H1 (cell line): ENCODE data around the gene GJD2. TPM values are rescaled to one million over a fixed set of nuclear protein-coding genes. Genes with fewer than 3 reads are reported as not detected.

Experiments
- CTCF ChIA-PET: fragments of 300-600 bp; sonication (Branson Sonifier 250); formaldehyde crosslinking; loops from one replicate; lab custom pipeline; 2021; ENCODE audit not compliant: partially characterized antibody; lab: Charles Lee
- POLR2A ChIA-PET: fragments of 300-600 bp; sonication (Branson Sonifier 250); formaldehyde crosslinking; loops from one replicate; lab custom pipeline; 2021; ENCODE audit warnings: inconsistent platforms; ENCODE audit not compliant: partially characterized antibody; lab: Charles Lee
- DNase-seq, 2 experiments: peaks; one replicate each; pipeline versions ENCODE4 v3.0.0 to v3.0.0-alpha.2; 2010 to 2022; ENCODE audit warnings: low spot score in 2 of 2, low read depth in 1 of 2, mixed read lengths in 1 of 2
- FAIRE-seq: peaks from 2 replicates; lab custom pipeline; 2011; peaks lifted over from hg19 to GRCh38; lab: Jason Lieb, UNC
- H2AFZ ChIP-seq: 2 replicates; pipeline ENCODE4 v1.8.1; 2012; ENCODE audit warnings: low read length, inconsistent platforms
- H2AK5ac ChIP-seq: 2 replicates; pipeline ENCODE4 v1.6.1; 2013; ENCODE audit warnings: low read depth, low read length
- H2BK120ac ChIP-seq: replicated peaks from 2 replicates; pipeline ENCODE3; 2013; ENCODE audit warnings: low read depth, low read length, inconsistent platforms
- H2BK12ac ChIP-seq: 2 replicates; pipeline ENCODE4 v1.6.1; 2013; ENCODE audit warnings: low read depth, low read length
- H2BK15ac ChIP-seq: 2 replicates; pipeline ENCODE4 v1.6.1; 2013; ENCODE audit warnings: low read length
- H2BK20ac ChIP-seq: 2 replicates; pipeline ENCODE4 v1.6.1; 2013; ENCODE audit warnings: low read length
- H2BK5ac ChIP-seq: 2 replicates; pipeline ENCODE4 v1.6.1; 2013; ENCODE audit warnings: low read depth, low read length
- H3K14ac ChIP-seq: 2 replicates; pipeline ENCODE4 v1.6.1; 2013; ENCODE audit warnings: inconsistent platforms; ENCODE audit not compliant: insufficient read length
- H3K18ac ChIP-seq: 2 replicates; pipeline ENCODE4 v1.6.1; 2013; ENCODE audit warnings: low read length; ENCODE audit errors: extremely low read depth
- H3K23ac ChIP-seq: 2 replicates; pipeline ENCODE4 v1.6.1; 2013; ENCODE audit warnings: inconsistent platforms; ENCODE audit not compliant: insufficient read length
- H3K23me2 ChIP-seq: 2 replicates; pipeline ENCODE4 v1.6.1; 2013; ENCODE audit warnings: low read depth, low read length
- H3K27ac ChIP-seq: 2 replicates; pipeline ENCODE4 v1.6.1; 2011; ENCODE audit warnings: low read depth, low read length, inconsistent platforms
- H3K27me3 ChIP-seq, 4 experiments: replicated peaks in 1 of 4; 1 replicate in 1 of 4; 2 replicates in 3 of 4; pipeline versions ENCODE4 v1.6.1 to v1.8.1; 2011 to 2013; ENCODE audit warnings: low read length in 3 of 4, mild to moderate bottlenecking in 3 of 4, inconsistent platforms in 2 of 4, mixed read lengths in 2 of 4, moderate library complexity in 1 of 4; ENCODE audit not compliant: control insufficient read depth in 3 of 4, insufficient read depth in 3 of 4; ENCODE audit errors: extremely low read depth in 1 of 4
- H3K36me3 ChIP-seq, 4 experiments: 2 replicates each; pipeline versions ENCODE4 v1.6.1 to v1.8.1; 2011 to 2013; ENCODE audit warnings: mild to moderate bottlenecking in 4 of 4, low read length in 3 of 4, moderate library complexity in 2 of 4, control low read depth in 1 of 4, inconsistent platforms in 1 of 4; ENCODE audit not compliant: insufficient read depth in 4 of 4, control insufficient read depth in 2 of 4
- H3K4ac ChIP-seq: replicated peaks from 2 replicates; pipeline ENCODE3; 2013; ENCODE audit warnings: low read length, low read depth, mixed read lengths, inconsistent platforms; ENCODE audit not compliant: insufficient read length
- H3K4me1 ChIP-seq, 4 experiments: replicated peaks in 1 of 4; 1 replicate in 1 of 4; 2 replicates in 3 of 4; pipeline versions ENCODE4 v1.6.1 to v1.8.1; 2011 to 2013; ENCODE audit warnings: low read length in 3 of 4, inconsistent platforms in 2 of 4, mixed read lengths in 1 of 4; ENCODE audit not compliant: insufficient read depth in 4 of 4, control insufficient read depth in 3 of 4
- H3K4me2 ChIP-seq, 2 experiments: 2 replicates each; pipeline versions ENCODE4 v1.6.1 to v1.8.1; 2011 to 2013; ENCODE audit warnings: low read depth in 2 of 2, low read length in 2 of 2, control low read depth in 1 of 2, inconsistent platforms in 1 of 2, mild to moderate bottlenecking in 1 of 2; ENCODE audit not compliant: insufficient read depth in 1 of 2
- H3K4me3 ChIP-seq, 4 experiments: fragments of 200-600, 300-600 bp in 1 of 4; sonication (generic), shearing (Covaris generic), sonication (Bioruptor Twin) in 1 of 4; 2 replicates each; pipeline versions ENCODE4 v1.5.1 to v1.8.1; 2011 to 2016; ENCODE audit warnings: low read length in 4 of 4, low read depth in 3 of 4, control low read depth in 2 of 4, inconsistent platforms in 2 of 4, mild to moderate bottlenecking in 2 of 4, mixed read lengths in 1 of 4, moderate library complexity in 1 of 4; ENCODE audit not compliant: insufficient read depth in 2 of 4; ENCODE audit errors: extremely low read depth in 1 of 4
- H3K56ac ChIP-seq: replicated peaks from 2 replicates; pipeline ENCODE3; 2013; ENCODE audit warnings: low read depth, mild to moderate bottlenecking, mixed read lengths, low read length, inconsistent platforms; ENCODE audit not compliant: insufficient read length
- H3K79me1 ChIP-seq: 2 replicates; pipeline ENCODE4 v1.6.1; 2013; ENCODE audit warnings: low read depth, low read length, control low read depth
- H3K79me2 ChIP-seq, 2 experiments: 2 replicates each; pipeline versions ENCODE4 v1.6.1 to v1.8.1; 2012 to 2013; ENCODE audit warnings: low read length in 2 of 2, mild to moderate bottlenecking in 2 of 2, inconsistent platforms in 1 of 2; ENCODE audit not compliant: insufficient read depth in 2 of 2, control insufficient read depth in 1 of 2
- H3K9ac ChIP-seq, 4 experiments: replicated peaks in 1 of 4; 1 replicate in 1 of 4; 2 replicates in 3 of 4; pipeline versions ENCODE4 v1.6.1 to v1.8.1; 2011 to 2013; ENCODE audit warnings: low read depth in 3 of 4, low read length in 3 of 4, control low read depth in 2 of 4, mild to moderate bottlenecking in 2 of 4, moderate library complexity in 2 of 4, inconsistent platforms in 1 of 4; ENCODE audit errors: extremely low read depth in 1 of 4
- H3K9me3 ChIP-seq, 2 experiments: 2 replicates each; pipeline versions ENCODE4 v1.6.1 to v1.8.1; 2012 to 2013; ENCODE audit warnings: mild to moderate bottlenecking in 2 of 2, moderate library complexity in 2 of 2, control low read depth in 1 of 2, inconsistent platforms in 1 of 2, low read depth in 1 of 2, low read length in 1 of 2, mixed read lengths in 1 of 2; ENCODE audit not compliant: insufficient read depth in 2 of 2
- H4K20me1 ChIP-seq, 2 experiments: replicated peaks in 1 of 2; 2 replicates each; pipeline versions ENCODE3 to v1.8.1; 2011 to 2013; ENCODE audit warnings: inconsistent platforms in 2 of 2, low read length in 2 of 2, mild to moderate bottlenecking in 1 of 2; ENCODE audit not compliant: insufficient read depth in 2 of 2, control insufficient read depth in 1 of 2
- H4K5ac ChIP-seq: 2 replicates; pipeline ENCODE4 v1.6.1; 2013; ENCODE audit warnings: low read length, low read depth, mixed read lengths, inconsistent platforms; ENCODE audit not compliant: insufficient read length
- H4K8ac ChIP-seq: 2 replicates; pipeline ENCODE4 v1.8.0; 2013; ENCODE audit warnings: mild to moderate bottlenecking, moderate library complexity, low read length, inconsistent platforms; ENCODE audit not compliant: insufficient read depth; ENCODE audit errors: extremely low read depth
- H4K91ac ChIP-seq: replicated peaks from 2 replicates; pipeline ENCODE3; 2013; ENCODE audit warnings: low read length, mixed read lengths, inconsistent platforms; ENCODE audit not compliant: insufficient read length
- CTBP2 ChIP-seq: IDR thresholded peaks from 2 replicates; pipeline ENCODE4 v1.7.0; 2011; ENCODE audit warnings: borderline replicate concordance, mild to moderate bottlenecking, moderate library complexity, mixed read lengths, low read length; ENCODE audit not compliant: insufficient read depth, insufficient read length
- HDAC2 ChIP-seq, 2 experiments: fragments of 300-600 bp in 1 of 2; sonication (generic) in 1 of 2; IDR thresholded peaks; 2 replicates each; pipeline ENCODE4 v1.6.1; 2011 to 2012; ENCODE audit warnings: low read depth in 2 of 2, low read length in 2 of 2, mild to moderate bottlenecking in 2 of 2, moderate library complexity in 2 of 2, borderline replicate concordance in 1 of 2, inconsistent platforms in 1 of 2
- NRF1 ChIP-seq: IDR thresholded peaks from 2 replicates; pipeline ENCODE4 v1.6.1; 2011; ENCODE audit warnings: mild to moderate bottlenecking, low read depth, low read length, improper control_type of control experiment
- SIX5 ChIP-seq: IDR thresholded peaks from 2 replicates; pipeline ENCODE4 v1.6.1; 2011; ENCODE audit warnings: mild to moderate bottlenecking, low read depth, low read length
- WGBS, 2 experiments: shearing (Covaris generic) in 1 of 2; methylation state at CpG; one replicate each; pipeline versions ENCODE4 v1.1.6 to v1.1.7; 2013 to 2015; ENCODE audit warnings: low lambda C conversion rate in 2 of 2, mixed read lengths in 2 of 2, inconsistent platforms in 1 of 2, low coverage in 1 of 2, missing lambda C conversion rate in 1 of 2; ENCODE audit not compliant: insufficient replicate concordance in 2 of 2, insufficient coverage in 1 of 2, insufficient read length in 1 of 2; ENCODE audit errors: extremely low coverage in 1 of 2, missing lambda C conversion rate in 1 of 2; 5-methylcytosine and 5-hydroxymethylcytosine counted together
- polyA plus RNA-seq, 7 experiments: library from polyadenylated mRNA; depleted of rRNA in 3 of 7; stranded (reverse) in 5 of 7; unstranded in 2 of 7; fragments of >200 nt in 5 of 7; fragments of 200-250 nt in 2 of 7; gene quantifications; 1 replicate in 5 of 7; 2 replicates in 1 of 7; 4 replicates in 1 of 7; pipeline versions ENCODE4 v1.2.1 to v1.2.3, GENCODE V29; 2011 to 2013; ENCODE audit warnings: missing spikeins in 2 of 7, mixed read lengths in 2 of 7
- total RNA-seq: library from RNA; stranded (reverse); fragmentation: NEBNext Ultra II Directional; extraction: Animal tissue kit (Norgen Biotek cat#: 25700); gene quantifications from 2 replicates; pipeline ENCODE4 v1.2.1, GENCODE V29; 2021
- TF ChIP-seq, protein P1 (sequence below), 3 experiments: IDR thresholded peaks; 1 replicate in 2 of 3; 2 replicates in 1 of 3; pipeline versions ENCODE4 v1.5.1 to v1.6.1; 2011; ENCODE audit warnings: low read length in 3 of 3, mild to moderate bottlenecking in 3 of 3, inconsistent platforms in 2 of 3, low read depth in 1 of 3, moderate library complexity in 1 of 3; ENCODE audit not compliant: insufficient read depth in 1 of 3; ENCODE audit errors: control extremely low read depth in 1 of 3
- TF ChIP-seq, protein P2 (sequence below): IDR thresholded peaks from 2 replicates; pipeline ENCODE4 v1.6.1; 2012; ENCODE audit warnings: inconsistent platforms
- TF ChIP-seq, protein P3 (sequence below): IDR thresholded peaks from 2 replicates; pipeline ENCODE4 v1.6.1; 2012; ENCODE audit warnings: inconsistent platforms

The GJD2 gene
- total and polyA plus RNA-seq, 2 of the 8 experiments (the other 6 are each of a cell fraction or from before 2014, with no cell fraction given) = 0.39 to 0.54 TPM

GRCh38 chr15:34794590-34795206 lies 39.9 kb upstream of the GJD2 start:
- no peak for FAIRE-seq
- TF ChIP-seq SIX5 = no peak
- TF ChIP-seq, protein P1, sequence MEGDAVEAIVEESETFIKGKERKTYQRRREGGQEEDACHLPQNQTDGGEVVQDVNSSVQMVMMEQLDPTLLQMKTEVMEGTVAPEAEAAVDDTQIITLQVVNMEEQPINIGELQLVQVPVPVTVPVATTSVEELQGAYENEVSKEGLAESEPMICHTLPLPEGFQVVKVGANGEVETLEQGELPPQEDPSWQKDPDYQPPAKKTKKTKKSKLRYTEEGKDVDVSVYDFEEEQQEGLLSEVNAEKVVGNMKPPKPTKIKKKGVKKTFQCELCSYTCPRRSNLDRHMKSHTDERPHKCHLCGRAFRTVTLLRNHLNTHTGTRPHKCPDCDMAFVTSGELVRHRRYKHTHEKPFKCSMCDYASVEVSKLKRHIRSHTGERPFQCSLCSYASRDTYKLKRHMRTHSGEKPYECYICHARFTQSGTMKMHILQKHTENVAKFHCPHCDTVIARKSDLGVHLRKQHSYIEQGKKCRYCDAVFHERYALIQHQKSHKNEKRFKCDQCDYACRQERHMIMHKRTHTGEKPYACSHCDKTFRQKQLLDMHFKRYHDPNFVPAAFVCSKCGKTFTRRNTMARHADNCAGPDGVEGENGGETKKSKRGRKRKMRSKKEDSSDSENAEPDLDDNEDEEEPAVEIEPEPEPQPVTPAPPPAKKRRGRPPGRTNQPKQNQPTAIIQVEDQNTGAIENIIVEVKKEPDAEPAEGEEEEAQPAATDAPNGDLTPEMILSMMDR (IDR thresholded peaks at IDR 0.05; ENCODE audit: control extremely low read depth in 1 of 3, insufficient read depth in 1 of 3, low read depth in 1 of 3, low read length in 3 of 3) = no peak
- TF ChIP-seq, protein P2, sequence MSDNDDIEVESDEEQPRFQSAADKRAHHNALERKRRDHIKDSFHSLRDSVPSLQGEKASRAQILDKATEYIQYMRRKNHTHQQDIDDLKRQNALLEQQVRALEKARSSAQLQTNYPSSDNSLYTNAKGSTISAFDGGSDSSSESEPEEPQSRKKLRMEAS = 0 out of 2 replicates have a peak, but pooled peaks have one; percentile 20
- no peak for TF ChIP-seq CTBP2
- no peak for TF ChIP-seq HDAC2 (IDR thresholded peaks at IDR 0.05; ENCODE audit: borderline replicate concordance in 1 of 2, low read depth in 2 of 2, low read length in 2 of 2)
- TF ChIP-seq NRF1 = no peak
- TF ChIP-seq, protein P3, sequence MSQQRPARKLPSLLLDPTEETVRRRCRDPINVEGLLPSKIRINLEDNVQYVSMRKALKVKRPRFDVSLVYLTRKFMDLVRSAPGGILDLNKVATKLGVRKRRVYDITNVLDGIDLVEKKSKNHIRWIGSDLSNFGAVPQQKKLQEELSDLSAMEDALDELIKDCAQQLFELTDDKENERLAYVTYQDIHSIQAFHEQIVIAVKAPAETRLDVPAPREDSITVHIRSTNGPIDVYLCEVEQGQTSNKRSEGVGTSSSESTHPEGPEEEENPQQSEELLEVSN = peak; percentile 35; the same call in 1 of the 2 replicates

More at GRCh38 chr15:34794590-34795206, 39.9 kb upstream of the GJD2 start:
- Histone ChIP-seq H3K36me3 (peaks cover 0 to 14% (median 0%) of the 10 kb centered on the region in 4 experiments; a peak in 3 of 8 replicates), H3K23me2 (peaks cover 2% of the 10 kb centered on the region; the same call in 1 of the 2 replicates), H3K23ac (no peak overlapping the region), H3K79me1 (no peaks in the 10 kb centered on the region), H2BK12ac (peak overlapping the region; percentile 68; the same call in 1 of the 2 replicates), H3K27ac (no peak overlapping the region), H2BK120ac (no peak overlapping the region), H2AFZ (peak overlapping the region; percentile 92), H4K8ac (peak overlapping the region; percentile 88; the same call in 1 of the 2 replicates), H4K91ac (no peak overlapping the region), H3K9ac (peak overlapping the region in 3 of 4 experiments; percentile 34 to 46 (median 34); a peak in 4 of 7 replicates), H3K4me1 (peaks cover 4 to 12% (median 8%) of the 10 kb centered on the region in 4 experiments; a peak in 6 of 7 replicates), H3K27me3 (peaks cover 2 to 28% (median 15%) of the 10 kb centered on the region in 4 experiments; a peak in 6 of 7 replicates), H3K79me2 (no peaks in the 10 kb centered on the region), H3K4ac (no peak overlapping the region), H2AK5ac (no peak overlapping the region), H3K4me2 (peak overlapping the region; percentile 66 to 73), H3K9me3 (no peaks in the 10 kb centered on the region), H2BK20ac (no peak overlapping the region), H3K56ac (no peak overlapping the region), H4K20me1 (no peaks in the 10 kb centered on the region), H3K4me3 (peak overlapping the region; percentile 33 to 69 (median 46)), H3K18ac (peak overlapping the region; percentile 51), H2BK15ac (no peak overlapping the region), H2BK5ac (no peak overlapping the region; the same call in 1 of the 2 replicates), H4K5ac (no peak overlapping the region), H3K14ac (no peak overlapping the region)
- POLR2A ChIA-PET = interaction anchor here (0.9 to 1.4 kb wide), 3 partner anchors 8 to 55 kb away, joined by 3 to 5 read pairs (median 4); no protein-coding TSS in a partner anchor
- DNase-seq = no peak
- CTCF ChIA-PET = no interaction called here
- 69% methylated on average over 22 of the region's 33 CpGs; no CpG with 5 or more reads in 1 of the 2 experiments for WGBS, 2 experiments
